ENCODE data around the gene PPP1R14C.

The PPP1R14C gene

GRCh38 chr6:150139533-150139932, 3.3 kb upstream of the PPP1R14C start:
- no peak for DNase-seq

- no peak for DNase-seq
These were observed 2.4 kb upstream of the PPP1R14C start for GRCh38 chr6:150140236-150140969.

DNA sequence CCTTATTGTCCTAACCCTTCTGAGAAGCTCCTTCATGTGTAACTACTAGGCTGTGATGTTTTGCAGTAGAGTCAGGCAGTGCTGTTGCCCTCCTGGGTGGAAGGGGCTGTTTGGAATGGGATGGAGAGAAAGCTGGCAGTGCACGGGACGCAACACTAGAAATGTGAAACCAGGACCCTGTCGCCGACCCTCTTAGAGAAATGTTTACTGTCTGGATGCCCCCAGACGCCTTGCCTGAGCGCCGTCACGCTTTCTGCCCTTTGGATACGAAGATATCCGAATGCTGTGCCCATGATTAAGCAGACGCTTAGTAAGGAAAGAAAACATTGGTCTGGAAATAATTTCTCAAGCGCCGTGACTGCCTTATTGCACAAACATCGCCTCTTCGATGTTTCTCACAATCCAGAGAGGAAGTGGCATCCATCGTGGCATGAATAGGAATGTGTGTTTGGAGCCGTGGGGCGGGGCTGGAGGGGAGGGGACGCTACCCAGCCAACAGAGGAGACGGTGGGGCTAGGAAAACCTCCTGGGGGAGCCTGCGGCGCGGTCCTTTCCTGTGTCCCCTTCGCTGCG, 661 bp upstream of the PPP1R14C start:
- no peak for DNase-seq

DNA sequence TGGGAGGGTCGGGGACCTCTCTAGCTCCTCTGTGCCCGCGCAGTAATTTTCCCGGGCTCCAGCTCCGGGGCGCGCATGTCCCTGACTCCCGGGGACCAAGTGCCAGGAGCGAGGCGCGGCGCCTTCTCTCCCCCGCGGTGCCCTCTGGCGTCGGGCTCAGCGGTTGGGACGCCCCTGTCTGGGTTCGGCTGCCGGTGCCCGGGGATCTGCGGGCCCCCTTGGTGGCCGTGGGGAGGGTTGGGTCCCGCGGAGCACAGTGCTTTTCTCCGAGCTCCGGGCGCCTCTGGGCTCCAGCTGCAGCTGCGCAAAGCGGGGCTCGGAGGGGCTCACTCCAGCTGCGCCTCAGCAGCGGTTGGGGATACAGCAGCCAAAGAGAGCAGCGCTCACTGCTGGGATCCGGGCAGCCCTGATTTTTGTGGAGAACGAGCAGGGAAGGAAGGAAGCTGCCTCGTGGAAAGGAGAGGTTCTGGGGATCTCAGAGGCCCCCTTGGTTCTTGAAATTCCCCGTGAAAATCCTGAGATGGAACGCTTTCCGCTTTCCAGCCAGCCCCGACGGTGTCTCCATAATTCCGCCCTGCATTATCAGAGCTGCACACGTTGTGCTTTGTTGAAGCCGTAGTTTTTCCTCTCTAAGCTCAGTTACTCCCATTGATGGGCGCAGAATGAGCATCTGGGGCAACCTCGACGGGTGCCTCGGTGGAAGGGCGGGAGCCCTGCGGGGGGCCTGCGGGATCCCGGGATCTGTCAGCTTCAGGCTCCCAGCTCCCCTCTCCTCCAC, 861 bp downstream of the PPP1R14C start:
- no peak for DNase-seq

GRCh38 chr6:150144294-150144868, 1.5 kb downstream of the PPP1R14C start:
- no peak for DNase-seq

- no peak for DNase-seq
These were observed 2.6 kb downstream of the PPP1R14C start for GRCh38 chr6:150145427-150145826.

DNA sequence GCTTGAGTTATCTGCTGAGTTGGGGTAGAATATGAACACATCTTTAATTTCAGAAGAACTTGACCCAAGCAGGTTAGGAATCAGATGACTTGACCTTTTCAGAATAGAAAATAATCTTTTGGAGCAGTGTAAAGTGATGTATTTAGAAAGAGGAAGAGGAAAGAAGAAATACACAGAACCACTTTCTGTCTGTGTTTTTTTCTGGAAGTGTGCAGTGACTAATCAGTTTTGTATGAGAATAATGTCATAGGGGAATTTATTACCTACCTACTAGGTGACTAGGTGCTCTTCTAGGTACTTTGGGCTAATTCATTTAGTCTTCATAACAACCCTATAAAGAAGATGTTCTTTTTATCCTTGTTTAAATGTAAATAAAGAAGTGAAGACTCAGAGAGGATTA, 3.0 kb downstream of the PPP1R14C start:
- DNase-seq, result no peak

DNA sequence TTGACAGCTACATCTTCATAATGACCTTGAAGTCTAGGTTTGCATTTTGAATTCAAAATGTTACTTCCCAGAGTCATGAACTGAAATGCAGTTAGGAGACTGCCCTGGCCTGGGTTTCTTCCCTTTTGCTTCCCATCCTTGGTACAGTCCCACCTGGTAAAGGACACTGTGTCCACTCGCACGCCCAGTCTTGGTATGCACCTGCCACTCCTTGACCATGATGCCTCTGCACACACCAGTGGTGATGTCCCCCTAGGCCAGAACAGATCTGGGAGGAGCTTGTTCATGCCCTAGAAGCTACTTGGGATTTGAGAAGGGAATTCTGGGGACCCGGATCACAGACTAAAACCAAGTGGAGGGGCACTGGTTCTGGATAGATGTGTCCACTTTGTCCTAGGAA, 3.6 kb downstream of the PPP1R14C start:
- DNase-seq, result no peak

DNA sequence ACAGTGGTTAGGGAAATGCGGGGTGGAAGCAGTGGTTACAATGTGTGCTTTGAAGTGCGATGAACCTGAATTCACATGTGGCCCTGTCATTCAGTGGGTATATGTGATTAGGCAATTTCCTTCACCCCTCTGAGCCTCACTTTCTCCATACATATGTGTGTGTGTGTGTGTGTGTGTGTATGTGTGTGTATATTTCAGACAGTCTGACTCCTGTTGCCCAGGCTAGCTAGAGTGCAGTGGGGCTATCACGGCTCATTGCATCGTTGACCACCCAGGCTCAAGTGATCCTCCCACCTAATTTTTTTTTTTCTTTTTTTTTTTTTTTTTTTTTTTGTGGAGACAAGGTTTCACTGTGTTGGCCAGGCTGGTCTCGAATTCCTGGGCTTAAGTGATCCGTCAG, 6.3 kb downstream of the PPP1R14C start:
- no peak for DNase-seq

DNA sequence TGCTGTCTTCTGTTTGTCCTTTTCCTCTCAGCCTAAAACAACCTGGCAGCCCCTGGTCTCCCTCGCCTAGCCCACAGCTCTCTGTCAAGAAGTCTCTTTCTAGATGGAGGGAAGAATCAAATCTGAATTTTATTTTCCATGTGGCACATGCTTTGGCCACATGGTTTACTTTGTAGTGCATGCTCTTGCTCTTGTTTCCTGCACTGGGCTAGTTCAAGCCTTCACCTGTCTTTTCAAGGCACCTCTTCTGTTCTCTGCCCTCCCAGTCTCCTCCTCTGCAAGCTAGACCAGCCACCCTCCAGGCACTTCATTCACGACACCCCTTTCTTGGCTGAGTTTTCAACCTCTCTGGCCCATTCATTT, 7.6 kb downstream of the PPP1R14C start:
- no peak for DNase-seq

- DNase-seq, result no peak
These were observed 8.2 kb downstream of the PPP1R14C start for GRCh38 chr6:150150821-150151646.

DNA sequence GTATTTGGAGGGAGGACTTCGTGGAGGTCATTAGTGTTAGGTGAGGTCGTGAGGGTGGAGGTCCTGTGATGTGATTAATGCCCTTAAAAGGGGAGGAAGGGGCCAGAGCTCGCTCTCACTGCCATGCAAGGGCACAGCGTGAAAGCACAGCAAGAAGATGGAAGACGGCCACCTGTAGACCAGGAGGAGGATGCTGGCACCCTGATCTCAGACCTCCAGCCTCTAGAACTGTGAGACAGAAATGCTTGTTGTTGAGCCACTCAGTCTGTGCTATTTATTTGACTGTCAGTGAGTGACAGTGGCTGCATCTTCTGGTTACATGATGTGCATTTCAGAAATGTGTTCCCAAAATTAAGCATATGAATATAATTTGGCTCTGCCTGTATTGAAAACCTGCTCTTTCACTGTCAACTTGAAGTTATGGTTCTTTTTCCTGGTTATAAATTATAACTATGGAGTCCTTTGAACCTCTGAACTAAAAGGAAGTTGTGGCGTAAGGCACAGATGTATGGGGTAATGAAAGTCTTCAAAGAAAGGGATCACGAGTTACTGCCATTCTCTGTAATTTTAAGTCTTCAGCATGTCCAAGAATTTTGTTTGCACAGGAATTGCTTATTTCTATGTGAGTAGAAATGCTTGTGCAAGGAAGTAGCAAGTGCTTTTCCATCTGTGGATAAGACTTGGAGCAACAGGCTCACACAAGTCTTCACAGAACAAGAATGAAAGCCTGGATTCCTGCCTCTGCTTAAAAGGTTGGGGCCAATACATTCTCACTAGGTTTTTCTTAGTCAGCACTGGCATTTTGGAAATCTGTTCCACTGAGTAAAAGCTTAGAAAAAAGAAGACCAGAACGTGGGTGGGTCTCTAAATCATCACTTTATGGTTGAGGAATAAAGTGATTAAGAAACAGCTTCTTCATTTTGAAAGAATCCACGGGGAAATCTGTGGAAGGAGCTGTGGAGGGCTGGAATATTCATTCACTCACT, 10.3 kb downstream of the PPP1R14C start:
- DNase-seq, result no peak

DNA sequence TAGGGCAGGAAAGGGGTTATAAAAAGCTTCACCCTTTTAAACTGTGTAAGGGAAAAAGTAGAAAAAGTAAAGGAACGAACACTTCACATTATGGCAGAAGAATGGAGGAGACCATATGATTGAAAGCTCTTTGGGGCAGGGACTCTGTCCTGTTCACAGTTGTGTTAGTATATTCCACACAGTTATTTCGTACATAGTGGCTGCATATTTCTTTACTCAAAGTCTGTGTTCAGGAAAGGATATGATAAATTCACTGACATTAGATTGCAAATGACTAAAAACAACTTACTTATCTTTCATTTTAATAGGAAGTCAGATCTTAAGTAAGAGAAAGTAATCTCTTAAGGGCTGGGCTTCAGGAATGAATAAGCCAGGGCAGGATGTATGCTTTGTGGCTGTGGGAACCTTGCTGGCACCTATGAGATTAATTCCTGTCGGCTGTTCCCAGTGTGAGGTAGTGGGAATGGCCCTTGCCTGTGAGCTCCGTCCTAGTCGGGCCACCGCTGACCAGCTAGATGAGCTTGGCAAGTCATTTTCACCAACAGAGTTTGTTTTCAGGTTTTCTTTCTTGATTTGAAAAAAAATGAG, 11.2 kb downstream of the PPP1R14C start:
- no peak for DNase-seq

DNA sequence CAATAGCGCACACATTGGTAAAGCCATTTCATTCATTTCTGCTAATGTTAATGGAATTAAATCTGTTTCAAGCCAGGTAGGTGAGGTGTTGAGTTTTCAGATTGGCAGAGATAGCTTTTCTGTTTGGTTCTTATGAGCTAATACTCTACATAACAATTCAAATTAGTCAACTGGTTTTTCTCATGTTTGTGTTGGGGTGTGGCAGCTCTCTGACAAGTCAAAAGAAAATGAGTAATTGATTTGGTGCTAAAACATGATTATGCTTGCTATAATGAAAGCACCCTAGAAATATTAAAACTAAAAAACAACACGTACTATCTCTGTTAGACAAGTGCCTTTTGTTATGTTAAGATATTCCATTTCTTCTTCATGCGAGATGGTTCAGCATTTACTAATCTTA, 13.6 kb downstream of the PPP1R14C start:
- no peak for DNase-seq

- no peak for DNase-seq
These were observed 14.2 kb downstream of the PPP1R14C start for GRCh38 chr6:150157081-150157480.

DNA sequence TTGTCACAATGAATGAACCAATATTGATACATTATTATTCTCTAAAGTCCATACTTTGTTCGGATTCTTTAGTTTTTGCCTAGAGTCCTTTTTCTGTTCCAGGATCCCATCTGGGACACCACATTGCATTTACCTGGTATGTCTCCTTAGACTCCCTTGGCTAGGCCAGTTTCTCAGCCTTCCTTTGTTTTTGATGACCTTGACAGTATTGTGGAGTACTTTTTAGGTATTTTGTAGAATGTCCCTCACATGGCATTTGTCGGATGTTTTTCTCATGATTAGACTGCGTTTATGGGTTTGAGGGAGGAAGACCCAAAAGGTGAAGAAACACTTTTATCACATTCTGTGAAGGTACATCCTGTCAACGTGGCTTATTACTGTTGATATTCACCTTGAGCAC, 16.9 kb downstream of the PPP1R14C start:
- no peak for DNase-seq

- DNase-seq, result no peak
These were observed 21.1 kb downstream of the PPP1R14C start for GRCh38 chr6:150163970-150164369.

GRCh38 chr6:150165020-150165702, 22.3 kb downstream of the PPP1R14C start:
- DNase-seq, result no peak

DNA sequence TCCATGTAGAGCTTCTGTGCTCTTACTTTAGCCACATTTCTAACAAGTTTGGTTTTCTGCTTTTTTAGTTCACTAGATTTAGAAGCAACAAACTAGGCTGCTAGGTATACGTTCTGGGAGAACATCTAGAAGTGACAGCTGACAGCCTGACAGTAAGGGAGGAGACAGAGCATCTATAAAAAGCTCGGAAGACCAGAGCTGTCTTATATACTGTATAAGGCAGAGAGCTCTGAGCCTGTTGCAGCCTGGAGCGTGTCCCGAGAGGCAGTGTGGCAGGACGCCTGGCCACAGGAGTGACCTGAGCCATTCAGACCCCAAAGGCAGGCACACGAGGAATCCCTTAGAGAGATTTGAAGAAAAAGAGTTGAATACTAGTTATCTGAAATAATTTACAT, 24.6 kb downstream of the PPP1R14C start:
- DNase-seq, result no peak

DNA sequence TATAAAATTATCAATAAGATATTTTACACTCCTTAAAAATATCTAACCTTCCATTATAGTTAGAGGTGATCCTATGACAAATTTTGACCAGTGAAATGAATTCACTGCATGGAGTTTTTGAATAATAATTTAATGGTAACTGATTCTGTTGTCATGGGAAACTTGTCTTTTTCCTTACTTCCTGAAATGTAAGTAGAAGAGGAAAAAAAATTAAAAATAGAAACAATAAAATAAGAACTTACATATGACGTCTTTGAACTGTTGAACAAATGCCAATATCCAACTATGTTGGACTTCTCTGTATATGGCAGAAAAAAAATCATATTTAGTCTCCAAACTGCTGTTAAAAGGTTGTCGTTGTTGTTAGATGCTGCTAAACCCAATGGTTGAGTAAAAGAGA, 26.3 kb downstream of the PPP1R14C start:
- DNase-seq, result no peak

- no peak for DNase-seq
These were observed 26.8 kb downstream of the PPP1R14C start for GRCh38 chr6:150169609-150170008.
